ENCODE measurements around the gene EFNB3. TPM values are rescaled to one million over a fixed set of nuclear protein-coding genes. Genes with fewer than 3 reads are reported as not detected.
A peak's percentile ranks its signal among the peaks of the same experiment; 100 is the strongest.

The EFNB3 gene
- total RNA-seq, 1 donor from 2014 or later = 17.5 TPM

GRCh38 chr17:7697828-7698588 is 7.0 kb upstream of the EFNB3 start:
- FAIRE-seq = no peak
- no peak for DNase-seq (ENCODE audit: low spot score in 2 of 2)

- FAIRE-seq (no peak), DNase-seq (ENCODE audit: low spot score in 2 of 2) (no peak)
Measured at GRCh38 chr17:7700510-7700909, 4.5 kb upstream of the EFNB3 start.

- FAIRE-seq = no peak
- DNase-seq (ENCODE audit: low spot score in 2 of 2) = no peak
Measured at GRCh38 chr17:7701681-7702080, 3.3 kb upstream of the EFNB3 start.

DNA sequence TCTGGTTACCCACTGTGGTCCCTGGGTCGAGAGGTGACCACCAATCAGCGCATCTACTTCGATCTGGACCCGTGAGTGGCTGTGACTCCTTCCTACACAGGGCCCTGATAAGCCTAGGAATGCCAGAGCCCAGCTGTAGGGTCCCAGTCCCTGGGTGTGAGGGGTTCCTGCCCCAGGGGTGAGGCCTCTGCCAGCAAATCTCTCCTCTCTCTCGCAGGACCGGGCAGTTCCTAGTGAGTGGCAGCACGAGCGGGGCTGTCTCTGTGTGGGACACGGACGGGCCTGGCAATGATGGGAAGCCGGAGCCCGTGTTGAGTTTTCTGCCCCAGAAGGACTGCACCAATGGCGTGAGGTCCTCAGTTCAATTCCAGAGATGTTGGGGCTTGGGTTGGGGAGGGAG is 2.2 kb upstream of the EFNB3 start:
- no peak for FAIRE-seq

DNA sequence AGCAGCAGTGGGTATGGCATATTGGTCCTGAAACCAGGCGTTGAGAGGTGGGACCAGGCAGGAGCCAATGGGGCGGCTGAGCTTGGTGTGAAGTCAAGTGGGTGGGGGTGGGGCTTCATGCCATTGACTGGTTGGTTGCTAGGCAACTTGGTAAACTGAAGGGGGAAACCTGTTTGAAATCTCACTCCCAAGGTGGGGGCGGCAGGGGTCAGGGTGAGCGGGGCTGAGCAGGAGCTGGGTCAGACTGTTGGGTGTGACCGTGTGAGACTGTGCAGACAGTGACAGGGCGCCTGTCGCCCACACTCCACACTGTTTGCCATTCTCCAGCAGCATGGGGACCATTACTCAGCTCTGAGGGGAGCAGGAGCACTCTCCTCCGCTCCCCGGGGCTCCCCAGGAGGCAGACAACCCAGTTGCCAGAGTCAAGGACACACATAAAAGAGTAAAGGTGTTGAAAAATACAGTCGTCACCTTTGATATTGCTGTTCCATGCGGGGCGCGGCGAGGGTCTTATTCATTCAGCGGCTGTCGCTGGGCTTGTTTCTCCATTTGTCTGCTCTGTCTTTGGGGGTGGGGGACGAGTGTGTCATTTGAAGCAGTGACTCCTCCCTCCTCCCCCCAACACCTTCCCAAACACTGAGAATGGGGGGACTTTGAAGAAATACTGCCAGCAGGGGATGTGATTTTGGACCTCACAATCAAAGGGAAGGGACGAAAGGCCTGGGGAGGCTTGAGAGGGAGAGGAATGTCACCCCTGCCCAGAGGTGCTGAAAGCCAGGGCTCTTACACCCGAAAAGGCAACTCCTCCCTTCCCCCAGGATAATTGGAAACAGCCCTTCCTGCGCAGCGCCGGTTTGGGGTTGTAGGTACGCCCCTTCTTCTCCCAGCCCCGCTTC is 1.2 kb upstream of the EFNB3 start:
- DNase-seq (ENCODE audit: low spot score in 2 of 2) = peak in 1 of 2 donors; percentile 55
- FAIRE-seq = no peak

More for the DNA sequence above, 2.2 kb upstream of the EFNB3 start:
- no peak for DNase-seq (ENCODE audit: low spot score in 2 of 2)

DNA sequence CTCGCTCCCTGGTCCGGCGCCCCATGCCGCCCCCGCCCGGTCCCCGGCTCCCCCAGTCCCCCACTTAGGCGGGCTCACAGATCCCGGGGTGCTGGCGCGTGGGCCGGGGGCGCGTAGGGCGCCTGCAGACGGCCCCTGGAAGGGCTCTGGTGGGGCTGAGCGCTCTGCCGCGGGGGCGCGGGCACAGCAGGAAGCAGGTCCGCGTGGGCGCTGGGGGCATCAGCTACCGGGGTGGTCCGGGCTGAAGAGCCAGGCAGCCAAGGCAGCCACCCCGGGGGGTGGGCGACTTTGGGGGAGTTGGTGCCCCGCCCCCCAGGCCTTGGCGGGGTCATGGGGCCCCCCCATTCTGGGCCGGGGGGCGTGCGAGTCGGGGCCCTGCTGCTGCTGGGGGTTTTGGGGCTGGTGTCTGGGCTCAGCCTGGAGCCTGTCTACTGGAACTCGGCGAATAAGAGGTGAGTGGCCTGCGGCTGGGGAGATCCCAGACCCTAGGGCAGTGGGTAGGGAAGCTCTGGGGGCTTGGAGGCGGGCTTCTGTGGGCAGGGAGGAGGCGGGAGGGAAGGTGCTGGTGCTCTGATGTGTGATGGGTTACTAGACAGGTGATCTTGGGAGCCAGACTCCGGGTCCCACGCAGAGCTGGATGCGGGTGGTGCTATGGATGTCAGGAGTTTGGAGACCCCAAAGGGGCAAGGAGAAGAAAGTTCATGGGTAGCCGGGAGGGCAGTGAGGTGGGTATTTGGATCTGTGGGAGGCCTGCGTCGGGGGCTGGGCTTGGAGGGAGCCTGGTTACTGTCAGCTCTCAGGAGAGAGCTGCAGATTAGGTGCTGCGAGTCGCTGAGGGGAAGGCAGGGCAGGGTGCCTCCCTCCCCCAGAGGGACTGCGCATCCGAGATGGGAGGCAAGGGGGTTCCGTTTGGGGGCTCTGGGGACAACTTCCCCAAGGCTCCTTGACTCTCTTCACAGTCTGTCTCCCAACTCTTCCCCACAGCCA is 560 bp downstream of the EFNB3 start:
- FAIRE-seq = no peak
- DNase-seq (ENCODE audit: low spot score in 2 of 2) = no peak

DNA sequence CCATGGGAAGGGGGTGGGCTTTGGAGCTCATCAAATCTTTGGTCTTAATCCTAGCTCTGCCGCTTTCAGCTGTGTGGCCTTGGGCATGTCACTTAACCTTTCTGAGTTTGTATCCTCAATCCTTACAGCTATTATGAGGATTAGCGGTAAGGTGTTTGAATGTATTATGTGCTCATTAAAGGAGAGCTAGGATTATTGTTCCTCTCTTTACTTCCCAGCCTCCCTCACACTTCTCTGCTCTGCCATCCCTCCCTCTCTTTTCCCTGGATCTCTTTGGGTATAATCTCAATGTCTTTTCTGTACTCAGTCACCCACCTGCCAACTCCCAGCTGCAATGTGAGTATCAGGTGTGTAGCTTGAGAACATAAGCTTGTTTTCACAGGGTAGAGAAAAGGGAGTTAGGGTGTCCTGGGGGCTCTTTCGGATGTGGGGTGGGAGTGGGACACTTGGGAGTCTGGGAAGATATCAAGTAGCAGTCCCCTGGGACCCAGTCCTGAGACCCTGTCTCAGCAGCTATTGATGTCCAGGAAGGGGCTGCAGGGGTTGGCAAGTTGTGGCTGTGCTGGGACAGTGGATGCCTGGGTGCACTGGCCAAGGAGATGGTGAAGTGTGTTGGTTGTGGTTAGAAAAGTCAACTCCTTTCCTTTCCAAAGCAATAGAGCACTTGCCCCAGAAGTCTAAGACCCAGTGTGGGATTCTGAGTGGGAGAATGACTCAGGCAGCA is 1.8 kb downstream of the EFNB3 start:
- DNase-seq (ENCODE audit: low spot score in 2 of 2) (no peak), FAIRE-seq (no peak)

- FAIRE-seq (no peak), DNase-seq (ENCODE audit: low spot score in 2 of 2) (no peak)
Measured at GRCh38 chr17:7707446-7707845, 2.4 kb downstream of the EFNB3 start.

DNA sequence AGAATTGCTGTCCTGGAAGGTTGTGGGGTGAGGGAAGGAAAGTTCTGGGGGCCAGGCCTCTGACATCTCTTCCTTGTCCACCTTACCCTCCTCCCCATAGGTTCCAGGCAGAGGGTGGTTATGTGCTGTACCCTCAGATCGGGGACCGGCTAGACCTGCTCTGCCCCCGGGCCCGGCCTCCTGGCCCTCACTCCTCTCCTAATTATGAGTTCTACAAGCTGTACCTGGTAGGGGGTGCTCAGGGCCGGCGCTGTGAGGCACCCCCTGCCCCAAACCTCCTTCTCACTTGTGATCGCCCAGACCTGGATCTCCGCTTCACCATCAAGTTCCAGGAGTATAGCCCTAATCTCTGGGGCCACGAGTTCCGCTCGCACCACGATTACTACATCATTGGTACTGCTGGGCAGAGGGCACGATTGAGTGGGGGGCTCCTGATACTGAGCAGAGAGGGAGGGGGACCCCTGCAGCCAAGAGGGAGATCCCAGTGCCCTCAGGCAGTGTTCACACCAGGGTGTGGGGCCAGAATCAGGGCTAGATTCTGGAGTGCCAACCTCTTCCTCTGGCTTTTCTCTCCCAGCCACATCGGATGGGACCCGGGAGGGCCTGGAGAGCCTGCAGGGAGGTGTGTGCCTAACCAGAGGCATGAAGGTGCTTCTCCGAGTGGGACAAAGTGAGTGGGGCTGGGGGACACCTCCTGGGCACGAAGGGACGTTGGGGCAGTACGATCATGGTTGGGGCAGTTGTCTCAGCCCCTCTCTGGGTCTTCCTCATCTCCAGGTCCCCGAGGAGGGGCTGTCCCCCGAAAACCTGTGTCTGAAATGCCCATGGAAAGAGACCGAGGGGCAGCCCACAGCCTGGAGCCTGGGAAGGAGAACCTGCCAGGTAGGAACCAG is 3.1 kb downstream of the EFNB3 start:
- DNase-seq (ENCODE audit: low spot score in 2 of 2) (no peak), FAIRE-seq (no peak)

GRCh38 chr17:7709031-7709430 is 4.0 kb downstream of the EFNB3 start:
- DNase-seq (ENCODE audit: low spot score in 2 of 2) (no peak), FAIRE-seq (no peak)

- FAIRE-seq = no peak
Measured at GRCh38 chr17:7710301-7710700, 5.3 kb downstream of the EFNB3 start.

GRCh38 chr17:7711051-7711755 is 6.2 kb downstream of the EFNB3 start:
- DNase-seq (ENCODE audit: low spot score in 2 of 2) (no peak), FAIRE-seq (no peak)

More at GRCh38 chr17:7710301-7710700, 5.3 kb downstream of the EFNB3 start:
- no peak for DNase-seq (ENCODE audit: low spot score in 2 of 2)

DNA sequence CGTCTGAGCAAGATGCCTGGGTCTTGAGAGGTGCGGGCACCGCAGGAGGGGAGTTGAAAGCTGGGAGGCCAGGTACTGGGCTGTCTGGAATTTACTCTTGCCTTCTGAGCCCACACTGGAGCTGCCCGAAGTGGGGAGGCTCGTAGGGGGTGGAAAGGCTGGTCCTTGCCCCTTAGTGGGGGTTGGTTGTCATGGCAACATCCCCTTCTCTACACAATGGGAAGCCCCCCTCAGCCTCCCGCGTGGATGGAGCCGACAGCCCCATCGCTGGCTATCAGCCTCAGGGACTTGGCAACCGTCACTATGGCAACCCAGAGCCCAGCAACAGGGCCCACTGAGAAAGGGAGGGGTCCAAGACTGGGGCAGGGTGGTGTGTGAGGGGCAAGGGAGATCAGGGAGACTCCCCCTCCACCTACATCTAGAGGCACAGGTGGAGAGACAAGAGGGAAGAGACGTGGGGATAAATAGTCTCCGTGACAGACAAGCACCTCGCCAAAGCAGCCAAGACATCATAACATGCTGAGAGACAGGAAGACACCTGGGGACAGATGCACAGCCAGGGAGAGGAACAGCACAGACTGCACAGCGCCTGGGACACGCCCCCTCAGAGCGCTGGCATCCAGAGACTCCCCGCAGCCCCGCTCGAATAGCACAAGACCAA is 7.2 kb downstream of the EFNB3 start:
- DNase-seq (ENCODE audit: low spot score in 2 of 2) (no peak), FAIRE-seq (no peak)

- FAIRE-seq (no peak), DNase-seq (ENCODE audit: low spot score in 2 of 2) (no peak)
Measured at GRCh38 chr17:7713782-7714181, 8.8 kb downstream of the EFNB3 start.

DNA sequence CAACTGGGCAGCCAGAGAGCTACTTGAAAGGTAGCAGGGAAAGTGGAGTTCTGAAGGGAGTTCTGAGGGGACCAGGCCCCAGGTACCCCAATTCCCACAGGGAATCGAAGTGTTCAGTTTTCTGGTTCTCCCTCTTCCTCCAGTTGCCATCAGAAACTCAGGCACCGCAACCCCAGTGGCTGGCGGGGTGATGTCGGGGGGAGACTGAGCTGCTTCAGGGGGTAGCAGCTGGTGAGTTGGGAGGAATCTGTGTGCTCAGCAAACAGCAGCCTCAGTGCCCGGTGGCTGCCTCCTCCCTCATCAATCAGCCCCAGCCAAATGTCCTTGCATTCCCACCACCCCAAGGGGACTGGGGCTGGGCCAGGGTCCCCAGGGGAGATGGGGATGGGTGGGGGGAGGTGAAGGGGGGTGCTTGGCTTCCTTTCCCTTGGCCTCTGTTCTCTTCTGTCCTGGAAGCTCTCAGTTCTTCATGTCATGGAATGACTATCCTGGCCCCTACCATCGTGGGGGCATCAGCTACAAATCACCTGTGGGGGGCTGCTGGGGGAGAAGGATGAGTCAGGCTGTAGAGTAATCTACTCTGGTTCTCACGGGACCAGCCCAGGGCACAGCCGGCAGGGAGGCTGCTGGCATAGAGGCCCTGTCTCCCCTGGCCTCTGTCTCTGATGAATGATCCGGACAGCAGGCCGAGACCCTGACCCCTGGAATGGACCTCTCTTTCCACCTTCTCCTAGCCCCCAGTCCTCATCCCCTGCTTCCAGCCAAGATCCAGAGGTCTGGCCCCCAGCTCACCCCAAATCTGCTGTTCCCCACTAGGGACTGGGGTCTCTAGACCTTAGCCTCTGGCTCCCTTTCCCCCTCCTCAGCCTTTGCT is 10.0 kb downstream of the EFNB3 start:
- DNase-seq (ENCODE audit: low spot score in 2 of 2) (no peak), FAIRE-seq (no peak)

Data from frontal cortex (tissue), 4 donors.